Stomach (tissue), 9 donors: ENCODE results near the gene CARD11. TPM values are rescaled to one million over a fixed set of nuclear protein-coding genes. Genes with fewer than 3 reads are reported as not detected.
A peak's percentile ranks its signal among the peaks of the same experiment; 100 is the strongest.

Source experiments
- DNase-seq, 2 donors: peaks; one replicate each; pipeline versions ENCODE4 v3.0.0 to v3.0.0-alpha.2; 2013 to 2019
- H3K27ac ChIP-seq, 5 donors: fragments of 200-600 bp in 4 of 5; sonication (generic) in 4 of 5; one replicate each; pipeline ENCODE4 v1.5.1; 2013 to 2019; ENCODE audit warnings: mild to moderate bottlenecking in 1 of 5, moderate library complexity in 1 of 5
- H3K27me3 ChIP-seq, 3 donors: fragments of 200-600 bp; sonication (generic); one replicate each; pipeline ENCODE4 v1.5.1; 2017 to 2019; ENCODE audit warnings: mixed run types in 1 of 3
- H3K36me3 ChIP-seq, 4 donors: fragments of 200-600 bp; sonication (generic); 1 replicate in 3 of 4; 2 replicates in 1 of 4; pipeline ENCODE4 v1.5.1; 2016 to 2019
- H3K4me1 ChIP-seq, 4 donors: fragments of 200-600 bp; sonication (generic); one replicate each; pipeline ENCODE4 v1.5.1; 2016 to 2019
- H3K4me3 ChIP-seq, 4 donors: fragments of 200-600 bp; sonication (generic) in 3 of 4; one replicate each; pipeline ENCODE4 v1.5.1; 2016 to 2019; ENCODE audit warnings: mild to moderate bottlenecking in 1 of 4
- H3K9me3 ChIP-seq, 4 donors: fragments of 200-600 bp; sonication (generic); one replicate each; pipeline ENCODE4 v1.5.1; 2016 to 2019
- CTCF ChIP-seq, 7 experiments: fragments of 450-650 bp in 4 of 7; fragments of 200-600 bp in 3 of 7; sonication (generic) in 3 of 7; IDR thresholded peaks; one replicate each; pipeline ENCODE4 v1.5.1; 2016 to 2019; ENCODE audit warnings: antibody characterized with exemption in 7 of 7, control low read depth in 2 of 7, mild to moderate bottlenecking in 1 of 7
- EP300 ChIP-seq: sonication (generic); formaldehyde crosslinking; IDR thresholded peaks from one replicate; pipeline ENCODE4 v1.6.1; 2017; ENCODE audit warnings: antibody characterized with exemption
- POLR2A ChIP-seq, 4 donors: fragments of 450-650 bp; IDR thresholded peaks; one replicate each; pipeline ENCODE4 v1.6.1; 2016; ENCODE audit warnings: antibody characterized with exemption in 4 of 4, control low read depth in 2 of 4, mild to moderate bottlenecking in 1 of 4, moderate library complexity in 1 of 4
- POLR2AphosphoS5 ChIP-seq, 3 donors: sonication (generic); formaldehyde crosslinking; IDR thresholded peaks; one replicate each; pipeline ENCODE4 v1.6.1; 2016; ENCODE audit warnings: antibody characterized with exemption in 3 of 3
- WGBS, 5 donors: extraction: QIAGEN DNeasy Blood & Tissue Kit in 3 of 5; methylation state at CpG; one replicate each; pipeline versions ENCODE4 v1.1.5 to v1.1.7; 2013 to 2018; 5-methylcytosine and 5-hydroxymethylcytosine counted together
- intact Hi-C: fragments of 100-400 bp; cut with DNase I; formaldehyde crosslinking; loops from one replicate; pipeline ENCODE4 v1.15.1; 2023; ENCODE audit warnings: low total_unique reads
- polyA plus RNA-seq, 3 donors: library from polyadenylated mRNA; stranded (reverse); fragments of 200-250 nt; gene quantifications; one replicate each; pipeline ENCODE4 v1.2.3, GENCODE V29; 2013
- total RNA-seq, 5 donors: library from RNA; depleted of rRNA; stranded (reverse); fragments of >200 nt; gene quantifications; one replicate each; pipeline versions ENCODE4 v1.1.0 to v1.2.3, GENCODE V29; 2014 to 2016
- donor health status: healthy with polysubstance abuse.
- donor health status: Bipolar disorder and iron deficiency.
- donor health status: healthy.

CARD11 gene
- total and polyA plus RNA-seq, 8 donors, result 0.45 to 9.7 (median 1.8) TPM; not detected in 1

- 4 to 9% (median 7%) methylated on average over 15 of the region's 15 CpGs for WGBS, 5 donors
- Histone ChIP-seq H3K4me3 (peak overlapping the region in 3 of 4 donors; percentile 11 to 37 (median 32)), H3K4me1 (peaks cover 0 to 17% (median 14%) of the 10 kb centered on the region in 4 donors), H3K27me3 (peaks cover 4 to 46% (median 10%) of the 10 kb centered on the region in 3 donors), H3K27ac (no peak overlapping the region), H3K9me3 (no peaks in the 10 kb centered on the region), H3K36me3 (no peaks in the 10 kb centered on the region)
- peak; percentile 70 to 91 for DNase-seq
- TF ChIP-seq POLR2AphosphoS5 (IDR thresholded peaks at IDR 0.05) (no peak), EP300 (no peak), CTCF (IDR thresholded peaks at IDR 0.05) (no peak), POLR2A (IDR thresholded peaks at IDR 0.05) (no peak)
- intact Hi-C loops, result no loop called here
Measured at GRCh38 chr7:2978408-2978807, 65.3 kb downstream of the CARD11 start.

DNA sequence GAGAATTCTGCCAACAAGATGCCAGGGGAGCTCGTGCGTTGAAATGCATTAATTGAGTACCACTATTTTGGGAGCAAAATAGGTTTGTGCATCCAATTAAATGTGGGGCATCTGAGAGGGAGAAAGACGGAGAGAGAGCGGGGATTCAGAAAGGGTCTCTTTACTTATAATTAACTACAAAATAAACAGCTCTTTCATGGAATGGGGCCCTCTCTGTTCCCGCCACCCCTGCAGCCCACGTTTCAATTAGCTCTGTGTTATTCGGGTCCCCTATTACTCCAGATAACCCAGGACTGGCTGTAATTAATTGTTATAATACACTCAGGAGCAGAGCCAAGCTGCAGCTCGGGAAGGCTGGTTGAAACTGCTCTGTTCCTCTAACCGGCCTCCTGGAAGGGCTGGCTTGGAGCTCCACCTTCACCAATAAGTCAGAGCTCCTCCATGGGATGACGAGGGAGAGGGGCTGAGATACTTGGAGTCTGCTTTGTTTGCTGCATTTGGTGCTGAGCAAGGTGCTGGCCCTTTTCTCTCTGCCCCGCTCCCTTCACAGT lies 67.8 kb downstream of the CARD11 start:
- H3K4me3 ChIP-seq, result no peak overlapping the region
- peaks cover 0 to 17% (median 14%) of the 10 kb centered on the region in 4 donors for H3K4me1 ChIP-seq
- no peak overlapping the region for H3K27ac ChIP-seq
- intact Hi-C loops, result no loop called here
- no peaks in the 10 kb centered on the region for H3K9me3 ChIP-seq
- peaks cover 4 to 39% (median 10%) of the 10 kb centered on the region in 3 donors for H3K27me3 ChIP-seq
- TF ChIP-seq POLR2A (IDR thresholded peaks at IDR 0.05), result no peak
- no peak for TF ChIP-seq EP300
- no peaks in the 10 kb centered on the region for H3K36me3 ChIP-seq
- peak in 1 of 2 donors; percentile 21 for DNase-seq
- WGBS, 5 donors, result 61 to 66% (median 65%) methylated on average over 11 of the region's 11 CpGs

DNA sequence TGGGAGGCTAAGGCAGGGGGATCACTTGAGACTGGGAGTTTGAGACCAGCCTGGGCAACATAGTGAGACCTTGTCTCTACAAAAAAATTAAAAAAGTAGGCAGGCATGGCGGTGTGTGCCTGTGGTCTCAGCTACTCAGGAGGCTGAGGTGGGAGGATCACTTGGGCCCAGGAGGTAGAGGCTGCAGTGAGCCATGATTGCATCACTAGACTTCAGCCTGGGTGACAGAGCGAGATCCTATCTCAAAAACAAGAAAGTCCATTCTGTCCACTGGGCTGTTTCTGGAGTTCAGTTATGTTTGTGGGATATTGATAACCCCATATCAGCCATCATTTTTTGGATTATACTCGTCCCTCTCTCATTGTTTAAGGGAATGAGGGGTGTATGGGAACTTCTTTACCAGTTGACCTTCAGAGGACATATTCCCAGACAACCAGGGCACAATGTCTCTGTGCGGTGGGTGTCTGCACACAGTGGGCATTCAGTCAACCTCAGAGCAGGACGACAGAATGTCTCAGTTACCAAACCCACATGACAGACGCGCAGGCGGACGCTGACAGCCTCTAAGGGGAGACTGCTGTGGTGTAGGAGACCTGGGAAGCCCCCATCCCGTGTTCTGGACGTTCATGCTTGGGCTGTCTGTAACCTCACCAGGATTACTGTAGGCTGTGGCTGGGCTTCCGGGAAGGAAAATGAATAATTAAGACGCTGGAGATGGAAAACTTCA lies 69.4 kb downstream of the CARD11 start:
- Histone ChIP-seq H3K36me3 (no peaks in the 10 kb centered on the region), H3K27ac (no peak overlapping the region), H3K27me3 (peaks cover under 1 to 23% (median 4%) of the 10 kb centered on the region in 3 donors), H3K4me1 (peaks cover 0 to 11% (median 9%) of the 10 kb centered on the region in 4 donors), H3K9me3 (no peaks in the 10 kb centered on the region), H3K4me3 (no peak overlapping the region)
- intact Hi-C loops, result no loop called here
- WGBS, 5 donors, result 81 to 89% (median 87%) methylated on average over 10 to 13 of the region's 13 CpGs
- no peak for DNase-seq
- TF ChIP-seq EP300 (no peak), POLR2A (IDR thresholded peaks at IDR 0.05) (no peak), CTCF (IDR thresholded peaks at IDR 0.05) (no peak), POLR2AphosphoS5 (IDR thresholded peaks at IDR 0.05) (no peak)

DNA sequence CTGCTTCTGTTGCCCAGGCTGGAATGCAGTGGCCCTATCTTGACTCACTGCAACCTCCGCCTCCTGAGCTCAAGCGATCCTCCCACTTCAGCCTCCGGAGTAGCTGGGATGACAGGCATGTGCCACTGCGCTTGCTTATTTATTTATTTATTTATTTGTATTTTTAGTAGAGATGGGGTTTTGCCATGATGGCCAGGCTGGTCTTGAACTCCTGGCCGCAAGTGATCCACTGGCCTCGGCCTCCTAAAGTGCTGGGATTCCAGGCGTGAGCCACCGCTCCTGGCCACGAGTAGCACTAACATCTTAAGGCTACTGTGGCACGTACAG lies 70.9 kb downstream of the CARD11 start:
- intact Hi-C loops, result no loop called here
- Histone ChIP-seq H3K27me3 (peaks cover 0 to 11% (median 0%) of the 10 kb centered on the region in 3 donors), H3K9me3 (no peaks in the 10 kb centered on the region), H3K4me3 (no peak overlapping the region), H3K27ac (no peak overlapping the region), H3K36me3 (no peaks in the 10 kb centered on the region), H3K4me1 (no peaks in the 10 kb centered on the region)
- TF ChIP-seq EP300 (no peak), POLR2A (IDR thresholded peaks at IDR 0.05) (no peak), CTCF (IDR thresholded peaks at IDR 0.05) (no peak), POLR2AphosphoS5 (IDR thresholded peaks at IDR 0.05) (no peak)
- peak in 1 of 2 donors; percentile 19 for DNase-seq
- WGBS, 5 donors, result 91 to 96% (median 94%) methylated on average over 10 of the region's 10 CpGs
